Measurements from ENCODE around the gene PRODH2.
"Not testable (repeated sequence)": the region's sequence is repeated elsewhere in the genome, so short reads cannot be mapped to it uniquely, and the experiment has no call there.

The PRODH2 gene

GRCh38 chr19:35776102-35776788, 36.4 kb downstream of the PRODH2 start:
- DNase-seq = no peak
- in situ Hi-C loops (cut with HindIII; ENCODE audit: low pct_ligation_motif_present, low sequenced_read_pairs) = no loop called here
- Histone ChIP-seq H3K27me3 (replicated peaks) (no peaks in the 10 kb centered on the region), H3K36me3 (replicated peaks) (no peaks in the 10 kb centered on the region), H3K4me3 (ENCODE audit: low read depth, low read length) (peak overlapping the region; percentile 68), H3K27ac (no peak overlapping the region)
- no peak for TF ChIP-seq CTCF (IDR thresholded peaks at IDR 0.05; ENCODE audit: low read depth, low read length, missing control alignments)

DNA sequence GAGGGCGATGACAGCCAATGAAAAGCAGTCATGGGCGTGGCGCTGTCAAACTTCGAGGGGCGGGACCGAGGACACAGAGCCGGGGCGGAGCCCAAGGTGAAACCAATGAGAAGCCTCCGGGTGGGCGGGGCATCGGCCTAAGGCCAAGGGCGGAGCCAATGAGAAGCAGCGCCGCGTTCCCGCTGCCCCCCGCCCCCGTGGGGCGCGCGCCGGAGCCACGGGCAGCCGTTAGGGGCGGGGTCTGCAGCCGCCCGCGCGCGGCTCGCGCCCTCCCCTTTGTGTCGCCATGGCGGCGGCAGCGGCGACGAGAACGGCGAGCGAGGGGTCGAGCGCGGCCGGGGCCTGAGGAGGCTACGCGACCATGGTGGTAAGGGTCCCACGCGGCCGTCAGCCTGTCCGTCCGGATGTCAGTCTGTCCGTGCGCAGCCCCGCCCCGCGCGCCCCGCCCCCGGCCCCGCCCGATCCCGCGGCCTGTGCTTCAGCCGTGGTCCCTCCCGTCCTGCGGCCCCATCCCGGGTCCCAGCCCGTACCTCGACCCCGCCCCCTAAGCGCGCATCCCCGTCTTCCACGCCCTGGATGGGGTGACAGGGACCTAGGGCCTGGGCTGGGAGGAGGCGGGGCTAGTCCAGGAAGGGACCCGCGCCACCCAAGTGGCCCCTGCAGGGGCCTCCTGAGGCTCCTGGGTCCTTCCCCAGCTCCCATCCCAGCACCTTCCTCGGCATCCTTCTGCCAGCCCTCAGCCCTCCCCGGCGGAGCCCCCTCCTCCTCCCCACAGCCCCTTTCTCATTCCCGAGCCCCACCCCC, 37.1 kb downstream of the PRODH2 start, which contains the start of gene ARHGAP33:
ARHGAP33 (plus strand) TSS at position 267 of the 804 bp plus-strand sequence; CDS start at position 362, 95 bp downstream.
- DNase-seq = peak; percentile 97
- TF ChIP-seq CTCF (IDR thresholded peaks at IDR 0.05; ENCODE audit: low read depth, low read length, missing control alignments) = no peak
- H3K27me3 ChIP-seq (replicated peaks) = no peaks in the 10 kb centered on the region
- peak within 1 kb of the TSS; percentile 68 for H3K4me3 ChIP-seq (ENCODE audit: low read depth, low read length)
- H3K36me3 ChIP-seq (replicated peaks) = no peaks in the 10 kb centered on the region
- in situ Hi-C loops (cut with HindIII; ENCODE audit: low pct_ligation_motif_present, low sequenced_read_pairs) = no loop called here
- H3K27ac ChIP-seq = no peak within 1 kb of the TSS

DNA sequence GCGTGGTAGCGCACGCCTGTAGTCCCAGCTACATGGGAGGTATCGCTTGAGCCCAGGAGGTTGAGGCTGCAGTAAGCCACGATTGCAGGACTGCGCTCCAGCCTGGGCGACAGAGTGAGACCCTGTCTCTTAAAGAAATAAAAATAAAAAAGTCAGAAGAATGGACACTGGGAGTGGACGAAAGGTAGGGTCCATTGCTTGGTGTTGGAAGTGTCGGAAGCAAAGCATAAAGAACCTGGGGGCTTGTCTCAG, 37.7 kb downstream of the PRODH2 start:
- in situ Hi-C loops (cut with HindIII; ENCODE audit: low pct_ligation_motif_present, low sequenced_read_pairs) = no loop called here
- Histone ChIP-seq H3K4me3 (ENCODE audit: low read depth, low read length) (peak overlapping the region; percentile 29), H3K36me3 (replicated peaks) (no peaks in the 10 kb centered on the region), H3K27me3 (replicated peaks) (no peaks in the 10 kb centered on the region), H3K27ac (no peak overlapping the region)
- DNase-seq = no peak
- no peak for TF ChIP-seq CTCF (IDR thresholded peaks at IDR 0.05; ENCODE audit: low read depth, low read length, missing control alignments)

GRCh38 chr19:35774274-35775045, 38.2 kb downstream of the PRODH2 start:
- H3K4me3 ChIP-seq (ENCODE audit: low read depth, low read length) = peak overlapping the region; percentile 29
- TF ChIP-seq CTCF (IDR thresholded peaks at IDR 0.05; ENCODE audit: low read depth, low read length, missing control alignments) = no peak
- H3K27ac ChIP-seq = no peak overlapping the region
- no peak for DNase-seq
- in situ Hi-C loops (cut with HindIII; ENCODE audit: low pct_ligation_motif_present, low sequenced_read_pairs) = no loop called here
- no peaks in the 10 kb centered on the region for H3K36me3 ChIP-seq (replicated peaks)
- no peaks in the 10 kb centered on the region for H3K27me3 ChIP-seq (replicated peaks)

GRCh38 chr19:35773020-35773806, 39.4 kb downstream of the PRODH2 start:
- DNase-seq = no peak
- Histone ChIP-seq H3K36me3 (replicated peaks) (peaks cover 4% of the 10 kb centered on the region), H3K27me3 (replicated peaks) (no peaks in the 10 kb centered on the region), H3K27ac (no peak overlapping the region), H3K4me3 (ENCODE audit: low read depth, low read length) (no peak overlapping the region)
- TF ChIP-seq CTCF (IDR thresholded peaks at IDR 0.05; ENCODE audit: low read depth, low read length, missing control alignments) = no peak
- in situ Hi-C loops (cut with HindIII; ENCODE audit: low pct_ligation_motif_present, low sequenced_read_pairs) = no loop called here

GRCh38 chr19:35772362-35772761, 40.3 kb downstream of the PRODH2 start:
- H3K27ac ChIP-seq; H3K36me3 ChIP-seq (replicated peaks); H3K4me3 ChIP-seq (ENCODE audit: low read depth, low read length); H3K27me3 ChIP-seq (replicated peaks); in situ Hi-C loops (cut with HindIII; ENCODE audit: low pct_ligation_motif_present, low sequenced_read_pairs); DNase-seq: not testable (repeated sequence)
